B cell (primary cell): ENCODE data around the gene PHLPP2. TPM values are rescaled to one million over a fixed set of nuclear protein-coding genes. Genes with fewer than 3 reads are reported as not detected.

Experiments used
- ATAC-seq: fragments of 200-7000 bp; cut with Tn5 transposase; one replicate; pipeline ENCODE4 v1.10.0; 2021; ENCODE audit warnings: low read depth, mild to moderate bottlenecking, moderate number of reproducible peaks, moderate library complexity
- CTCF ChIA-PET: fragments of 350-600 bp; sonication (Branson Sonifier 250); formaldehyde crosslinking; loops from one replicate; lab custom pipeline; 2021; ENCODE audit warnings: antibody characterized with exemption, inconsistent platforms; lab: Charles Lee
- POLR2A ChIA-PET: fragments of 350-600 bp; sonication (Branson Sonifier 250); formaldehyde crosslinking; loops from one replicate; lab custom pipeline; 2021; ENCODE audit warnings: antibody characterized with exemption; lab: Charles Lee
- DNase-seq: peaks from one replicate; pipeline ENCODE4 v3.0.0; 2013
- H2AFZ ChIP-seq: 2 replicates; pipeline ENCODE4 v1.6.1; 2012; ENCODE audit warnings: mild to moderate bottlenecking, low read depth, low read length; ENCODE audit not compliant: insufficient read depth, poor library complexity, severe bottlenecking
- H3K27ac ChIP-seq, 2 donors: 1 replicate in 1 of 2; 2 replicates in 1 of 2; pipeline ENCODE4 v1.5.1; 2012 to 2013; ENCODE audit warnings: low read length in 2 of 2, mild to moderate bottlenecking in 2 of 2, moderate library complexity in 1 of 2
- H3K27me3 ChIP-seq, 4 experiments: fragments of 200-600 bp in 1 of 4; sonication (generic) in 1 of 4; replicated peaks in 1 of 4; 1 replicate in 2 of 4; 2 replicates in 2 of 4; pipeline versions ENCODE4 v1.6.1 to v1.7.0; 2013 to 2016; ENCODE audit warnings: low read length in 3 of 4, mild to moderate bottlenecking in 2 of 4, mixed read lengths in 1 of 4, moderate library complexity in 1 of 4; ENCODE audit not compliant: insufficient read depth in 4 of 4, control insufficient read depth in 3 of 4; ENCODE audit errors: control extremely low read depth in 1 of 4
- H3K36me3 ChIP-seq, 2 experiments: replicated peaks in 1 of 2; 1 replicate in 1 of 2; 2 replicates in 1 of 2; pipeline versions ENCODE4 v1.6.1 to v1.7.1; 2013; ENCODE audit warnings: low read length in 1 of 2; ENCODE audit not compliant: insufficient read depth in 2 of 2, control insufficient read depth in 1 of 2; ENCODE audit errors: control extremely low read depth in 1 of 2, extremely low read depth in 1 of 2
- H3K4me1 ChIP-seq, 2 donors: fragments of 200-600 bp in 1 of 2; sonication (generic) in 1 of 2; 1 replicate in 1 of 2; 2 replicates in 1 of 2; pipeline versions ENCODE4 v1.5.1 to v1.6.1; 2013 to 2017; ENCODE audit warnings: low read length in 2 of 2; ENCODE audit not compliant: control insufficient read depth in 2 of 2, insufficient read depth in 2 of 2
- H3K4me2 ChIP-seq: replicated peaks from 2 replicates; pipeline ENCODE3; 2012; ENCODE audit warnings: mild to moderate bottlenecking, low read depth, low read length; ENCODE audit not compliant: poor library complexity, severe bottlenecking
- H3K4me3 ChIP-seq, 5 experiments: fragments of 200-600 bp in 1 of 5; sonication (generic) in 1 of 5; 1 replicate in 3 of 5; 2 replicates in 2 of 5; pipeline versions ENCODE4 v1.5.1 to v1.7.0; 2011 to 2016; ENCODE audit warnings: low read length in 4 of 5, mild to moderate bottlenecking in 4 of 5, low read depth in 2 of 5, control low read depth in 1 of 5, moderate library complexity in 1 of 5; ENCODE audit not compliant: insufficient read depth in 1 of 5; ENCODE audit errors: control extremely low read depth in 1 of 5, extremely low read depth in 1 of 5
- H3K79me2 ChIP-seq: fragments of 200-600 bp; sonication (generic); one replicate; pipeline ENCODE4 v1.6.0; 2016; ENCODE audit warnings: low read length; ENCODE audit not compliant: control insufficient read depth, insufficient read depth
- H3K9ac ChIP-seq: fragments of 200-600 bp; sonication (generic); 2 replicates; pipeline ENCODE4 v1.6.1; 2017; ENCODE audit warnings: mild to moderate bottlenecking, low read length, moderate library complexity
- H3K9me3 ChIP-seq, 3 donors: one replicate each; pipeline versions ENCODE4 v1.6.1 to v1.7.1; 2013; ENCODE audit warnings: low read length in 2 of 3; ENCODE audit not compliant: control insufficient read depth in 2 of 3, insufficient read depth in 1 of 3; ENCODE audit errors: control extremely low read depth in 1 of 3
- H4K20me1 ChIP-seq: 2 replicates; pipeline ENCODE4 v1.6.0; 2012; ENCODE audit warnings: mild to moderate bottlenecking, low read length; ENCODE audit not compliant: insufficient read depth, control insufficient read depth, poor library complexity, severe bottlenecking
- H3K27ac Mint-ChIP-seq: one replicate; pipeline ENCODE4 v1.8.0; 2021; ENCODE audit warnings: mixed read lengths
- H3K27me3 Mint-ChIP-seq: one replicate; pipeline ENCODE4 v1.8.0; 2021; ENCODE audit warnings: mixed read lengths
- H3K4me1 Mint-ChIP-seq: one replicate; pipeline ENCODE4 v1.8.0; 2021; ENCODE audit warnings: mixed read lengths
- H3K4me3 Mint-ChIP-seq: one replicate; pipeline ENCODE4 v1.8.0; 2021; ENCODE audit warnings: mixed read lengths
- H3K9me3 Mint-ChIP-seq: one replicate; pipeline ENCODE4 v1.8.0; 2022; ENCODE audit warnings: mixed read lengths; ENCODE audit not compliant: insufficient read depth
- CTCF ChIP-seq: fragments of 200-600 bp; IDR thresholded peaks from one replicate; pipeline ENCODE4 v1.8.0; 2022; ENCODE audit warnings: antibody characterized with exemption, mild to moderate bottlenecking
- EZH2 ChIP-seq: IDR thresholded peaks from 2 replicates; pipeline ENCODE4 v1.6.1; 2012; ENCODE audit warnings: borderline replicate concordance, low read depth, mild to moderate bottlenecking, moderate library complexity, low read length; ENCODE audit not compliant: insufficient read depth, poor library complexity, severe bottlenecking
- WGBS: methylation state at CpG from one replicate; pipeline ENCODE4 v1.1.5; 2013; ENCODE audit warnings: missing lambda C conversion rate; ENCODE audit not compliant: insufficient coverage; 5-methylcytosine and 5-hydroxymethylcytosine counted together
- intact Hi-C: fragments of 100-400 bp; cut with micrococcal nuclease; formaldehyde crosslinking; loops from one replicate; pipeline ENCODE4 v1.10.0; 2022
- polyA plus RNA-seq: library from polyadenylated mRNA; depleted of rRNA; stranded (reverse); fragments of >200 nt; gene quantifications from 2 replicates; pipeline ENCODE4 v1.2.3, GENCODE V29; 2012
- total RNA-seq, 2 donors: library from RNA; stranded (reverse); fragments of 120-200 nt in 1 of 2; gene quantifications; 1 replicate in 1 of 2; 2 replicates in 1 of 2; pipeline versions ENCODE4 v1.2.3 to v1.2.4, GENCODE V29; 2013 to 2022

Gene PHLPP2
- total and polyA plus RNA-seq, 2 donors (not counting 1 experiment from before 2014, with no cell fraction given) = 7.2 to 16.1 TPM

- Mint-ChIP-seq H3K27ac (no peak overlapping the region), H3K9me3 (no peaks in the 10 kb centered on the region), H3K4me3 (no peak overlapping the region), H3K4me1 (no peaks in the 10 kb centered on the region), H3K27me3 (no peaks in the 10 kb centered on the region)
- no peak overlapping the region for H2AFZ ChIP-seq
- H4K20me1 ChIP-seq = no peaks in the 10 kb centered on the region
- ATAC-seq = no peak
- DNase-seq = no peak
- TF ChIP-seq EZH2 (no peak), CTCF (no peak)
- no peak overlapping the region for H3K27ac ChIP-seq
- H3K9ac ChIP-seq = no peak overlapping the region
- no peaks in the 10 kb centered on the region for H3K79me2 ChIP-seq
- WGBS = 100% methylated on average over 2 of the region's 3 CpGs
- H3K9me3 ChIP-seq = no peaks in the 10 kb centered on the region
- no peaks in the 10 kb centered on the region for H3K4me1 ChIP-seq
- peaks cover 22 to 67% of the 10 kb centered on the region in 2 experiments for H3K36me3 ChIP-seq
- H3K4me3 ChIP-seq = no peak overlapping the region
- H3K27me3 ChIP-seq = no peaks in the 10 kb centered on the region
- H3K4me2 ChIP-seq = no peak overlapping the region
- CTCF ChIA-PET = no interaction called here
- intact Hi-C loops = no loop called here
- POLR2A ChIA-PET = no interaction called here
These were observed 49.1 kb downstream of the PHLPP2 start for GRCh38 chr16:71675380-71675779.

- H4K20me1 ChIP-seq = no peaks in the 10 kb centered on the region
- Mint-ChIP-seq H3K9me3 (no peaks in the 10 kb centered on the region), H3K4me1 (no peaks in the 10 kb centered on the region), H3K27ac (no peak overlapping the region), H3K27me3 (no peaks in the 10 kb centered on the region), H3K4me3 (no peak overlapping the region)
- H3K9me3 ChIP-seq = no peaks in the 10 kb centered on the region
- H3K36me3 ChIP-seq = peaks cover 26 to 74% of the 10 kb centered on the region in 2 experiments
- no peak for TF ChIP-seq EZH2
- TF ChIP-seq CTCF = no peak
- H2AFZ ChIP-seq = no peak overlapping the region
- ChIA-PET POLR2A (no interaction called here), CTCF (interaction anchor here (0.7 kb wide), 1 partner anchor 44 kb away, joined by 4 read pairs; no protein-coding TSS in a partner anchor)
- H3K27ac ChIP-seq = no peak overlapping the region
- intact Hi-C loops = no loop called here
- H3K4me2 ChIP-seq = no peak overlapping the region
- no peak overlapping the region for H3K4me3 ChIP-seq
- DNase-seq = no peak
- H3K9ac ChIP-seq = no peak overlapping the region
- ATAC-seq = no peak
- no peaks in the 10 kb centered on the region for H3K27me3 ChIP-seq
- H3K79me2 ChIP-seq = no peaks in the 10 kb centered on the region
- H3K4me1 ChIP-seq = no peaks in the 10 kb centered on the region
- no CpG with 5 or more reads among the region's 2 CpGs for WGBS
These were observed 50.3 kb downstream of the PHLPP2 start for GRCh38 chr16:71674229-71674628.
